ENCODE measurements around the gene MLLT1. TPM values are rescaled to one million over a fixed set of nuclear protein-coding genes. Genes with fewer than 3 reads are reported as not detected.

MLLT1 gene
- total RNA-seq, 2 donors from 2014 or later, result 16.3 to 23.7 TPM

DNA sequence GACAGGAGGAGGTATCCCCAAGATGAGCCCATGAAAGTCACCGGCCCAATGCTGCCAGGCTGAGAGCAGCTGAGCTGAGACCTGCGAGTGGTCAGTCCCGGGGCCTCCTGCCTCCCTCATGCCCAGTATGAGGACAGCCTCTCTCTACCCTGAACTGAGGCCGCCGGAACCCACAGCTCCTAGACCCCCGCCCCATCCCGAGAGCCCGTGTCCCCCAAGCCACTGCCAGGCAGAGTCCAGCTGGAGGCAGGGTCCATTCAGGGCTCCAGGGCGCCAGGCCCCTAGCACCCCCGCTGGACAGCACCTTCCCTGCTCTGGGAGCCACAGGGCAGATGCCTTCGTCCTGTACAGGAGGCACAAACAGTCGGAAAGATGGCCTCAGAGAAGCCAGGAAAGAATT, 38.7 kb downstream of the MLLT1 start:
- H3K4me3 ChIP-seq, result no peak overlapping the region
- no peaks in the 10 kb centered on the region for H3K36me3 ChIP-seq (replicated peaks in 1 of 2; ENCODE audit: insufficient read depth in 1 of 2, low read depth in 2 of 2)
- intact Hi-C loops (cut with DNase I), result no loop called here
- WGBS, 2 donors, result 74 to 88% methylated on average over 5 to 12 of the region's 12 CpGs
- H3K4me1 ChIP-seq, result peaks cover 61% of the 10 kb centered on the region
- TF ChIP-seq, protein P1, sequence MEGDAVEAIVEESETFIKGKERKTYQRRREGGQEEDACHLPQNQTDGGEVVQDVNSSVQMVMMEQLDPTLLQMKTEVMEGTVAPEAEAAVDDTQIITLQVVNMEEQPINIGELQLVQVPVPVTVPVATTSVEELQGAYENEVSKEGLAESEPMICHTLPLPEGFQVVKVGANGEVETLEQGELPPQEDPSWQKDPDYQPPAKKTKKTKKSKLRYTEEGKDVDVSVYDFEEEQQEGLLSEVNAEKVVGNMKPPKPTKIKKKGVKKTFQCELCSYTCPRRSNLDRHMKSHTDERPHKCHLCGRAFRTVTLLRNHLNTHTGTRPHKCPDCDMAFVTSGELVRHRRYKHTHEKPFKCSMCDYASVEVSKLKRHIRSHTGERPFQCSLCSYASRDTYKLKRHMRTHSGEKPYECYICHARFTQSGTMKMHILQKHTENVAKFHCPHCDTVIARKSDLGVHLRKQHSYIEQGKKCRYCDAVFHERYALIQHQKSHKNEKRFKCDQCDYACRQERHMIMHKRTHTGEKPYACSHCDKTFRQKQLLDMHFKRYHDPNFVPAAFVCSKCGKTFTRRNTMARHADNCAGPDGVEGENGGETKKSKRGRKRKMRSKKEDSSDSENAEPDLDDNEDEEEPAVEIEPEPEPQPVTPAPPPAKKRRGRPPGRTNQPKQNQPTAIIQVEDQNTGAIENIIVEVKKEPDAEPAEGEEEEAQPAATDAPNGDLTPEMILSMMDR (IDR thresholded peaks at IDR 0.05), result no peak
- no peak for TF ChIP-seq POLR2A (IDR thresholded peaks at IDR 0.05)
- ATAC-seq (no peak), DNase-seq (no peak)
- H3K9me3 ChIP-seq, result no peaks in the 10 kb centered on the region
- H3K27me3 ChIP-seq, result no peaks in the 10 kb centered on the region
- H3K27ac ChIP-seq, result peak overlapping the region in 3 of 4 donors; percentile 1 to 44 (median 30)

DNA sequence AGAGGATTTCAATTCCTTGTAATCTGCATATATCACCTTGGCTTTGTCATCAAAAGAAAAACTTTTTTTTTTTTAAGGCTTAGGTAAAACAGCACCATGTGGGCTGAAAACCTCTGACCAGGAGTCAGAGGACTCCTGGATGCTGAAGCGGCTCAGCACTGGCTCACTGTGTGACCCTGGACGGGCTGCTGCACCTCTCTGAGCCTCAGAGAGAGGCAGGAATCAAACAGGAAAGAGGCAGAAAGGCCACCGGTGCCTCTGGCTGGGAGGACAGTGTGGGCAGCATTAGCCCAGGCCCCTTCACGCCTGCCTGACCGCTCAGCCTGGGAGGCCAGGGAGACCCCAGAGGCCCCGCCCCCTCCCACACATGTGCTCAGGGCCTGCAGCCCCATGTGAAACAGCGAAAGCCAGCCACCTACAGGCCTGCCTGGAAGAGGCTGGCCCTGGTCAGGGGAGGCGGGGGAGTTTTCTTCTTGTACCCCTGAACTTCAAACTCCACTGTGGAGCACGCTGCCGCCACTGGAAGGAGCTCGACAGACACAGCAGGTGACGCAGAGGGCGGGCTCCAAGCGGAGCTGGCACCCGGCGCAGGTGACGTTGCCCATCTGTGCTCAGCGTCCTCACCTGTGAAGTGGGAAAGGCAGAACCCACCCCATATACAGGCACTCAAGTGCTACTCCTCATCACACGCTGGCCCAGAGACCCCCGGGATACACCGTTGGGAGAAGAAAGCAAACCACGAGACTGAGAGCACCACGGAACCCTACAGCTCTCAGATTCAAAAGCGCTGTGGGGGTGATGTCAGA, 39.7 kb downstream of the MLLT1 start:
- Histone ChIP-seq H3K4me3 (no peak overlapping the region), H3K27me3 (no peaks in the 10 kb centered on the region), H3K4me1 (peaks cover 63% of the 10 kb centered on the region), H3K27ac (no peak overlapping the region), H3K36me3 (replicated peaks in 1 of 2; ENCODE audit: insufficient read depth in 1 of 2, low read depth in 2 of 2) (no peaks in the 10 kb centered on the region), H3K9me3 (no peaks in the 10 kb centered on the region)
- ATAC-seq (no peak), DNase-seq (no peak)
- TF ChIP-seq, protein P1 (IDR thresholded peaks at IDR 0.05), result no peak
- no peak for TF ChIP-seq POLR2A (IDR thresholded peaks at IDR 0.05)
- intact Hi-C loops (cut with DNase I), result no loop called here
- WGBS, 2 donors, result 91 to 93% methylated on average over 8 to 24 of the region's 24 CpGs

DNA sequence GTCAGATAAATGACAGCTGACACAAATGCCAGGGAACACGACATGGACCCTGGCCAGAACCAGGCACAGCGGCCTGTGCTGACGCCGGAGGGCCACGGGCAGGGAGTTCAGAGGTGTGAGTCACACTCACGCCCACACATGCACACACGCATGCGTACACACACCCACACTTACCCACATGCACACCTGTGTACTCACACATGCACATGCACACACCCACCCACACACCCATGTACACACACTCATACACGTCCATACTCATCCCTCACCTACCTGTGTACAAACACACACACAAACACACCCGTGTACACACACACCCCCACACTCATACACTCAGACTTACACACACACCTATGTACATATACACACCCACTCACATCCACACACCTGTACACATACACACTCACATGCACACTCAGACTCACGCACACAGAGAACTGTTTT, 40.4 kb downstream of the MLLT1 start:
- no peak for ATAC-seq
- H3K27ac ChIP-seq, result peak overlapping the region in 3 of 4 donors; percentile 54 to 56 (median 55)
- no peaks in the 10 kb centered on the region for H3K36me3 ChIP-seq (replicated peaks in 1 of 2; ENCODE audit: insufficient read depth in 1 of 2, low read depth in 2 of 2)
- no peaks in the 10 kb centered on the region for H3K9me3 ChIP-seq
- TF ChIP-seq POLR2A (IDR thresholded peaks at IDR 0.05), result no peak
- TF ChIP-seq, protein P1 (IDR thresholded peaks at IDR 0.05), result no peak
- DNase-seq, result peak in 2 of 4 donors; percentile 42 to 71
- H3K27me3 ChIP-seq, result no peaks in the 10 kb centered on the region
- intact Hi-C loops (cut with DNase I), result no loop called here
- H3K4me1 ChIP-seq, result peaks cover 65% of the 10 kb centered on the region
- 39 to 57% methylated on average over 9 to 11 of the region's 11 CpGs for WGBS, 2 donors
- no peak overlapping the region for H3K4me3 ChIP-seq

DNA sequence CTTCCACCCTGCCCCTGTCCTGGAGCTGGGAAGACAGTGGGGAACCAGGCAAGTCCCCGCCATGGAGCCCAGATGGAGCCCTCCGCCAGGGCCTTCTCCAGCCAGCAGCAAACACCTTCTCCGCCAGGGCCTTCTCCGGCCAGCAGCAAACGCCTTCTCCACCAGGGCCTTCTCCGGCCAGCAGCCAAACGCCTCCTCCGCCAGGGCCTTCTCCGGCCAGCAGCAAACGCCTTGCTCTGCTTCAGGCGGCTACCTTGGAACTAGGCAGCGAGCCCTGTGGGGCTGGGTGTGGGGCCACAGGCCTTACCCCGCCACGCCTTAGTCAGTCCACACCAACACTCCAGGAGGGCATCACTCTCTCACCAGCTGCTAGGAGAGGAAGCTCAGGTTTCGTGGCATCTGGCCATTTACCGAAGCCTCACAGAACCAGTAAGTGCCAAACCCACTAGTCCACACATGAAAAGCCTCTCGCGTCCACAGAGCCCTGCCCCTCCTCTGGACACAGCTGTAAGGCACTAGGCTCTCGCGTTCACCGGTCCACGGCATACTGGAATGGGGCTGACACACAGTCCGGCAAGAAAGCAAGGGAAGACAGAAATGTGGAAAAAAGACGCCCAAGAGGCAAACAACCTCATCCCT, 41.0 kb downstream of the MLLT1 start:
- DNase-seq (peak in 3 of 4 donors; percentile 37 to 60 (median 57)), ATAC-seq (no peak)
- WGBS, 2 donors, result 64 to 66% methylated on average over 20 to 23 of the region's 24 CpGs
- no peak for TF ChIP-seq POLR2A (IDR thresholded peaks at IDR 0.05)
- TF ChIP-seq, protein P1 (IDR thresholded peaks at IDR 0.05), result peak in 2 of 7 experiments; percentile 12 to 24
- Histone ChIP-seq H3K36me3 (replicated peaks in 1 of 2; ENCODE audit: insufficient read depth in 1 of 2, low read depth in 2 of 2) (no peaks in the 10 kb centered on the region), H3K9me3 (no peaks in the 10 kb centered on the region), H3K4me1 (peaks cover 72% of the 10 kb centered on the region), H3K27me3 (no peaks in the 10 kb centered on the region), H3K4me3 (no peak overlapping the region), H3K27ac (peak overlapping the region; percentile 54 to 56 (median 54))
- intact Hi-C loops (cut with DNase I), result no loop called here
